ENCODE data around the gene HTR1D.
A peak's percentile ranks its signal among the peaks of the same experiment; 100 is the strongest.

Gene HTR1D

GRCh38 chr1:23178414-23178813 lies 38.9 kb downstream of the HTR1D start:
- no peaks in the 10 kb centered on the region for H3K36me3 ChIP-seq (ENCODE audit: control insufficient read depth, insufficient read depth, low read length)
- no peaks in the 10 kb centered on the region for H3K4me1 ChIP-seq (ENCODE audit: control insufficient read depth, insufficient read depth, low read length)
- H3K27me3 ChIP-seq (ENCODE audit: control insufficient read depth, insufficient read depth, low read length) = peaks cover 34% of the 10 kb centered on the region
- no peaks in the 10 kb centered on the region for H3K9me3 ChIP-seq (ENCODE audit: control insufficient read depth, insufficient read depth, low read length)
- no peak overlapping the region for H3K9ac ChIP-seq (ENCODE audit: low read depth, low read length)
- peak overlapping the region; percentile 68 for H3K4me3 ChIP-seq (ENCODE audit: low read depth, low read length)

- no peaks in the 10 kb centered on the region for H3K9me3 ChIP-seq (ENCODE audit: control insufficient read depth, insufficient read depth, low read length)
- peak overlapping the region; percentile 68 for H3K4me3 ChIP-seq (ENCODE audit: low read depth, low read length)
- H3K36me3 ChIP-seq (ENCODE audit: control insufficient read depth, insufficient read depth, low read length) = no peaks in the 10 kb centered on the region
- peaks cover 34% of the 10 kb centered on the region for H3K27me3 ChIP-seq (ENCODE audit: control insufficient read depth, insufficient read depth, low read length)
- no peak overlapping the region for H3K9ac ChIP-seq (ENCODE audit: low read depth, low read length)
- H3K4me1 ChIP-seq (ENCODE audit: control insufficient read depth, insufficient read depth, low read length) = no peaks in the 10 kb centered on the region
Measured at GRCh38 chr1:23177438-23178380, 39.6 kb downstream of the HTR1D start.

- peaks cover 34% of the 10 kb centered on the region for H3K27me3 ChIP-seq (ENCODE audit: control insufficient read depth, insufficient read depth, low read length)
- H3K4me1 ChIP-seq (ENCODE audit: control insufficient read depth, insufficient read depth, low read length) = no peaks in the 10 kb centered on the region
- no peak overlapping the region for H3K9ac ChIP-seq (ENCODE audit: low read depth, low read length)
- no peaks in the 10 kb centered on the region for H3K9me3 ChIP-seq (ENCODE audit: control insufficient read depth, insufficient read depth, low read length)
- no peaks in the 10 kb centered on the region for H3K36me3 ChIP-seq (ENCODE audit: control insufficient read depth, insufficient read depth, low read length)
- H3K4me3 ChIP-seq (ENCODE audit: low read depth, low read length) = peak overlapping the region; percentile 68
Measured at GRCh38 chr1:23177031-23177430, 40.3 kb downstream of the HTR1D start.

- H3K4me1 ChIP-seq (ENCODE audit: control insufficient read depth, insufficient read depth, low read length) = no peaks in the 10 kb centered on the region
- H3K9ac ChIP-seq (ENCODE audit: low read depth, low read length) = no peak overlapping the region
- H3K4me3 ChIP-seq (ENCODE audit: low read depth, low read length) = no peak overlapping the region
- no peaks in the 10 kb centered on the region for H3K36me3 ChIP-seq (ENCODE audit: control insufficient read depth, insufficient read depth, low read length)
- H3K27me3 ChIP-seq (ENCODE audit: control insufficient read depth, insufficient read depth, low read length) = peaks cover 31% of the 10 kb centered on the region
- H3K9me3 ChIP-seq (ENCODE audit: control insufficient read depth, insufficient read depth, low read length) = no peaks in the 10 kb centered on the region
Measured at GRCh38 chr1:23174426-23175110, 42.7 kb downstream of the HTR1D start.

GRCh38 chr1:23171181-23171755 lies 46.0 kb downstream of the HTR1D start:
- no peaks in the 10 kb centered on the region for H3K36me3 ChIP-seq (ENCODE audit: control insufficient read depth, insufficient read depth, low read length)
- peaks cover 2% of the 10 kb centered on the region for H3K27me3 ChIP-seq (ENCODE audit: control insufficient read depth, insufficient read depth, low read length)
- no peak overlapping the region for H3K9ac ChIP-seq (ENCODE audit: low read depth, low read length)
- no peaks in the 10 kb centered on the region for H3K4me1 ChIP-seq (ENCODE audit: control insufficient read depth, insufficient read depth, low read length)
- no peak overlapping the region for H3K4me3 ChIP-seq (ENCODE audit: low read depth, low read length)
- no peaks in the 10 kb centered on the region for H3K9me3 ChIP-seq (ENCODE audit: control insufficient read depth, insufficient read depth, low read length)

GRCh38 chr1:23169727-23170335 lies 47.5 kb downstream of the HTR1D start:
- Histone ChIP-seq H3K4me1 (ENCODE audit: control insufficient read depth, insufficient read depth, low read length) (peaks cover 3% of the 10 kb centered on the region), H3K9ac (ENCODE audit: low read depth, low read length) (no peak overlapping the region), H3K9me3 (ENCODE audit: control insufficient read depth, insufficient read depth, low read length) (no peaks in the 10 kb centered on the region), H3K27me3 (ENCODE audit: control insufficient read depth, insufficient read depth, low read length) (no peaks in the 10 kb centered on the region), H3K4me3 (ENCODE audit: low read depth, low read length) (no peak overlapping the region), H3K36me3 (ENCODE audit: control insufficient read depth, insufficient read depth, low read length) (no peaks in the 10 kb centered on the region)

- Histone ChIP-seq H3K4me3 (ENCODE audit: low read depth, low read length) (peak overlapping the region; percentile 73), H3K27me3 (ENCODE audit: control insufficient read depth, insufficient read depth, low read length) (no peaks in the 10 kb centered on the region), H3K4me1 (ENCODE audit: control insufficient read depth, insufficient read depth, low read length) (peaks cover 3% of the 10 kb centered on the region), H3K9ac (ENCODE audit: low read depth, low read length) (peak overlapping the region; percentile 47), H3K9me3 (ENCODE audit: control insufficient read depth, insufficient read depth, low read length) (no peaks in the 10 kb centered on the region), H3K36me3 (ENCODE audit: control insufficient read depth, insufficient read depth, low read length) (no peaks in the 10 kb centered on the region)
Measured at GRCh38 chr1:23169195-23169575, 48.1 kb downstream of the HTR1D start.

GRCh38 chr1:23168445-23169194 lies 48.7 kb downstream of the HTR1D start, which contains the start of gene LUZP1:
LUZP1 (minus strand) TSS chr1:23168856.
- Histone ChIP-seq H3K9me3 (ENCODE audit: control insufficient read depth, insufficient read depth, low read length) (no peaks in the 10 kb centered on the region), H3K9ac (ENCODE audit: low read depth, low read length) (peak within 1 kb of the TSS; percentile 92), H3K4me3 (ENCODE audit: low read depth, low read length) (peak within 1 kb of the TSS; percentile 73), H3K27me3 (ENCODE audit: control insufficient read depth, insufficient read depth, low read length) (no peaks in the 10 kb centered on the region), H3K36me3 (ENCODE audit: control insufficient read depth, insufficient read depth, low read length) (no peaks in the 10 kb centered on the region), H3K4me1 (ENCODE audit: control insufficient read depth, insufficient read depth, low read length) (peaks cover 3% of the 10 kb centered on the region)

GRCh38 chr1:23168079-23168444 lies 49.2 kb downstream of the HTR1D start:
- H3K36me3 ChIP-seq (ENCODE audit: control insufficient read depth, insufficient read depth, low read length) = no peaks in the 10 kb centered on the region
- H3K4me3 ChIP-seq (ENCODE audit: low read depth, low read length) = peak overlapping the region; percentile 73
- H3K4me1 ChIP-seq (ENCODE audit: control insufficient read depth, insufficient read depth, low read length) = peaks cover 3% of the 10 kb centered on the region
- peak overlapping the region; percentile 92 for H3K9ac ChIP-seq (ENCODE audit: low read depth, low read length)
- H3K9me3 ChIP-seq (ENCODE audit: control insufficient read depth, insufficient read depth, low read length) = no peaks in the 10 kb centered on the region
- no peaks in the 10 kb centered on the region for H3K27me3 ChIP-seq (ENCODE audit: control insufficient read depth, insufficient read depth, low read length)

GRCh38 chr1:23167353-23168078 lies 49.8 kb downstream of the HTR1D start:
- Histone ChIP-seq H3K9ac (ENCODE audit: low read depth, low read length) (peak overlapping the region; percentile 9), H3K4me3 (ENCODE audit: low read depth, low read length) (peak overlapping the region; percentile 73), H3K4me1 (ENCODE audit: control insufficient read depth, insufficient read depth, low read length) (peaks cover 3% of the 10 kb centered on the region), H3K27me3 (ENCODE audit: control insufficient read depth, insufficient read depth, low read length) (no peaks in the 10 kb centered on the region), H3K9me3 (ENCODE audit: control insufficient read depth, insufficient read depth, low read length) (no peaks in the 10 kb centered on the region), H3K36me3 (ENCODE audit: control insufficient read depth, insufficient read depth, low read length) (no peaks in the 10 kb centered on the region)

All from iPS-15b (cell line).